ENCODE data around the gene SARS2.

GRCh38 chr19:38970664-38971532 is 40.3 kb upstream of the SARS2 start:
- TF ChIP-seq POLR2AphosphoS5 (IDR thresholded peaks at IDR 0.05; ENCODE audit: borderline replicate concordance, low read depth, low read length) (no peak), EZH2 (IDR thresholded peaks at IDR 0.05) (no peak), FOXP2 (optimal IDR thresholded peaks at IDR 0.05; ENCODE audit: control extremely low read depth, extremely low read length, insufficient read depth) (no peak)
